GM18907 (cell line): ENCODE results near the gene ZNF710.

ENCODE experiments used
- ATAC-seq: cut with Tn5 transposase; IDR thresholded peaks from one replicate; pipeline ENCODE4 v1.9.1; 2021; ENCODE audit warnings: mild to moderate bottlenecking, moderate library complexity; ENCODE audit not compliant: unreplicated experiment

The ZNF710 gene

DNA sequence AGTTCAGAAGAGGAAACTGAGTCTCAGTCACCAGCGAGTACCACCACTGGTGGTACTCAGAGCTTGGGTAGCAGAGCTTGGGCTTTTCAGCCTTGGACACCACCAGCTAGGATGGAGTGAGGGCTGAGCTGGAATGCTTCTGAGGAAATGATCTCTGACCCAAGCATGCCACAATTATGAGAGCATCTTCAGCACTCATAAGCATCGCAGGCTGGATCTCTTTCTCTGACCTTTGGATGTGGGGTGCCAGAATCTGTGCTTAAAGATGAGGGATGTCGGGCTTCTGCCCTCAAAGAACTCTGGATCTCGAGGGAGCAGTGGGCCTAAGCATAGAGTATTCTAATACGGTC lies 36.4 kb downstream of the ZNF710 start:
- no peak for ATAC-seq

DNA sequence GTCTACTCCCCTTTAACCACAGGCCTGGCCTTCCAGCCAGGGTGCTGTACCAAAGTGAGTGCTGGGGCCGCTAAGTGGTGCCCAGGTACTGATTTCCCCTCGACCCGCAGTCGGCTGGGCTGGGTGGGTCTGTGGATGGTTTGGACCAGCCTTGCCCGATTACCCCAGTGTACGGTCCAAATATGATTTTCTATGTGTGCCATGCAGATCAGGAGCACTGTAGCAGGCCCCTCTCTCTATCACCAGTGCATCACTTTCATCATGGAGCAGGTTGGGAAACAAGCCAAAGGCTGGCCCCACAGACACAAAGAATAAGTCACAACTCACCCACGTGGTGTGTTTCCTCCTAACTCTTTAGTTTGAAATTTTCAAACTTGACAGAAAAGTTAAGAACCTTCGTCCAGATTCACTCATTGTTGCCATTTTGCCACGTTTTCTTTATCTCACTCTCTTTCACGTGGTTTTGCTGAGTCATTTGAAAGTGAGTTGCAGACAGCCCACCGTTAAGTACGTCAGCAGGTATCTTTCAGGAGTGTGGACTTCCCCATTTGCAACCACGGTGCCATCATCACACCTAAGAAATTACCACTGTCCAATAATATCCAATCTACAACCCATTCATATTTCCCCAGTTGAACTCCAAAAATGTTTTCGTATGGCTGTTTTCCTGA lies 37.0 kb downstream of the ZNF710 start:
- ATAC-seq = peak; percentile 60

DNA sequence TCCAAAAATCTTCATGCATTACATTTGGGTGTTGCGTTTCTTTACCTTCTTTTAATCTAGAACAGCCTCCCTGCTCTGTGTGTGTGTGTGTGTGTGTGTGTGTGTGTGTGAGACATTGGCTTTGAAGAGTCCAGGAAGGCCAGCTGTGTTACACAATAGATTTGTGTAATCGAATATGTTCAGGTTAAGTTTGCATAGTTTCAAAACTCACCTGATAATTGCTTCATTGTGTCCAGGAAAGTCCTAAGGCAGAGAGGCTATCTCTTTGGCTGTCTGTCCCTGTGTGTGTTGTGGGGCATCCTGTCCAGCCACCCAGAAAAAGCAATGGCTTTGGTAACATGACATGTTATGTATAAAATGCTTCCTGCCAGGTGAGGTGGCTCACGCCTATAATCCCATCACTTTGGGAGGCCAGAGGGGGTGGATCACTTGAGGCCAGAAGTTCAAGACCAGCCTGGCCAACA lies 37.5 kb downstream of the ZNF710 start:
- ATAC-seq = no peak

DNA sequence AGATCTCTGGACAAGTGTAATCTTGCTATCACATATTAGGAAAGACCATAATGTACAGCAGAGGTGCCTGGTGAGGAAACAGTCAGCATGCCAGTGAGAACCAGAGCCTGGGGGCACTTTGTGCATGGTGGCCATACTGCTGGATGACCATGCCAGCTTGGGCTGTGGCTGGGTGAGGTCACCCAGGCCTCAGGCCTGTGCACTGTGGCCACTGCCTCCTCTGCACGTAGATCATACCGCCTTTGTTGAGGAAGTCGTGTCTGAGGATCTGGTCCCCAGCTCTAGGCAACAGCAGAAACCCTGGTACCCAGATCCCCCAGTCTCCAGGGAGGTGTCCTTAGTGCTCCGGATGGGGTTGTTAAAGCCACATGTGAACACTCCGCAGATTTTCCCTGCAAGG lies 38.9 kb downstream of the ZNF710 start:
- ATAC-seq = no peak

DNA sequence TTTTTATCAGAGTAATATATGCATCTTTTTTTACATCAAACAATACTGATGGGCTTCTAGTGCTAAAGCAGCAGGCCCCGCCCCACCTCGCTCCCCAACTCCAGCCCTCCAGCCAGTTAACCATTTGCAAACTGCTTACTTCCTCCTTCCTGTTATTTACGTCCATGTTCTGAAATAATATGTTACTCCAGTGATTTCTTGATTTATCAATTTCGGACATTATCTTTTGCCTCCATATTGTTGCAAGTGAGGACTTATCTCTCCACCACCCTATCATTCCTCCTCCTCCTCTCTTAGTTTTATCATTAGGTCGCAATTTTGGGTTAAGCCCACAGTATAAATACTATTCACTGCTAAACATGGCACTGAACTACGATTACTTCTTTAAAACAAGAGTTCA lies 39.5 kb downstream of the ZNF710 start:
- ATAC-seq = no peak

DNA sequence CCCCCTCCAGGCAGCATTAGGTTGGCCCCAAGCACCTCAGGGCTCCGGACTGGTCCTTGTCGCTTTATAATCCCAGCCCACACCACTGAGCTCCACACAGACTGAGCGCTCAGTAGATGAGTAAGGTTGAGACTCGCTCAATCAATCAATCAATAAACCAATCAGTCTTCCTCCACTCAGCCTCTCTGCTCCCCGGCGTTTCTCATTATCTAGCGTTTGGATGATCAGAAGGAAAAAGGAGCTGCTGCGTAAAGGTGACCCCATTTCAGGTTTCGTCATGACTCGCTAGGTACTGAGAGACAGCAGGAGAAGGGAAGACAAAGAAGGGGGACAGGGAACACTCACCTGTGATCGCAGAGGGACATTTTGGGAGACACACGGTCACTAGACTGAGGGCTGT lies 41.2 kb downstream of the ZNF710 start:
- no peak for ATAC-seq

DNA sequence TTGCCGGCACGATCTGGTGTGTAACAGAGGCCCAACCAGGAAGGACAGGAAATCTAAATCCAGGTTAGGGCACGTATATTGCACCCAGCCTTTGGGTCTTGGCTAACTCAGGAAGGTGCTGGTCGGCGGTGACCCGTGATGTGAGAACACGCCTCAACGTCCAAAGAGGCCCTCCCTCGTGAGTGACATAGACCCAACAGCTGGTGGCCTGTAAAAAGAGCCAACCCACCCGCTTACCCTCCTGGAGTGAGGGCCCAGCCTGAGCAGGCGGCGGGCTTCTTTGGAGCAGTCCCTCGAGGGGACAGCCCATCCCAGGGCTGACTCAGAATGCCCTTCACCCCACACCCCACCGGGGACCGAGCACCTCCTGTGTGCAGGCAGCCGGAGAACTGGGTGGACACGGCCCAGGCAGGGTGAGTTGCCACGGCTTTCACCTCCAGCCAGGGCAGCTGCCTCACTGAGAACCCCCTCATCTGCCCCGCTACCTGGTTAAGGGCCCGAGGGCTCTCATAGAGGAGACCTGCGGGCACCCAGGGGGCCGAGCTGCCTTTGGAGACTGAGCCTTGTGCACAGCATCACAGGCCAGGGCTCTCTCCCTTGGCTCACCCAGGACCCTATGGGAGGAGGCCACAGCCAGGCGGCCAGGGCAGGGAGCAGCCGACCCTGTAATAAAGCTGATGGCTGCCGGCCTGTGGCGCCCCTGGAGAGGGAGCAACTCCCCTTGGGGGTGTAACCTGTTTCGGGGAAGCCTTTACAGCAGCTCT lies 41.8 kb downstream of the ZNF710 start:
- ATAC-seq = no peak

DNA sequence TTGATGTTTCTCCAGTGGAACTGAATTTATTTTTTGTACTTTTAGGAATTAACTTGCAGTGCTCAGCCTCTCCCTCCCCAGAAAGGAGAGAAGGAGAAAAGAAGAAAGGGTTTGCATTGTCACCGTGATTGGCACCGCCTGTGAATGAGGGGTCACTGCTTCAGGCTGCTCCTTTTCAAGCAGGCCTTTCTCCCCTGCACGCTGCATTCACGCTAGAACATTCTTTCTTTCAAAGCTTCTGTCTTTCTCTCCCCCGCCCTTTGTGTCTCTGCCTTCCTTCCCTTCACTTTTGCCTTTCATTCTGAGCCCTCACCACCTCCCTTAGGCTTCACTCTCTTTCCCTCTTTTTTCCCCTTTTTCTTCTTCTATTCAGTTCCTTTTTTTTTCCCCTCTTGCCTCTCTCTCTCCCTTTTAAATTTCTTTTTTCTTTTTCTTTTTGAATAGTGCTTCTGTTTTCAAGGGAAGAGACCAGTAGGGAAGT lies 42.4 kb downstream of the ZNF710 start:
- ATAC-seq = no peak

DNA sequence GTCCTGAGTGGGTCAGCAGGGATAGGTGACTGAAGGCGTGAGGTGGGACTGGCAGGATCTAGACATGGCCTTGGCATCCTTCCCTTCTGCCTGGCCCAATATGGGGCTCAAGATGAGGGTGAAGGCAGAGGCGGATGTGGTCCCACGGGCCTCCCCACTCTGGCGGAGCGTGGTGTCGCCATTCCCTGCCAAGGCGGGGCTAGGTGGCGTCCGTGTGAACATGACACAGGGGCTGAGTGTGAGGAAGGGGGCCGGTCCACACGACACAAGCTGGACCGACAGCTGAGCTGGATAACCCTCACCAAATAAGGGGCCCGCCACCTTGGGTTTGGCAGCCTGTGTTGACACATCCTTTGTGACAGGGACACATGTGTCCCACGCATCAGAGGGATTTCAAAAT lies 43.1 kb downstream of the ZNF710 start:
- ATAC-seq = no peak

DNA sequence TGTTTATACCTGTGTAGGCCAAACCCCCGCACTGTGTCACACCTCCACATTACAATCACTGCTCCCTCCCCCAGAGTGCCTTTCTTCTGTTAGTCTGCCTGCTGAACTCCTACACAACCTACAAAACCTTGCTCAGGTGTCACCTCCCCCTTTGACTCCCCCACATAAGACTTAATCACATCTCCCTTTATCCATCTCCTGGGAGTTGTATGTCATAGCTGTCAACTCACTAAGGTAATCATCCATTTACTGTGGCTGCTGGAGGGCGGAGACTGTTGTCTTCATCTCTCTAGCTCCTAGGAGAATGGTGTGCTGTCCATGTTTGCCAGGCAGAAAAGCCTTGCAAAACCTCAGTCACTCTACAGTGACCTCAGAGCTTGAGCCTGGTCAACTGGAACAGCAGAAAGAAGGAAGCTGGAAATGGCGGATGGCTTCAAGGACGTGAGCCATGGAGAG lies 43.8 kb downstream of the ZNF710 start:
- ATAC-seq = no peak

DNA sequence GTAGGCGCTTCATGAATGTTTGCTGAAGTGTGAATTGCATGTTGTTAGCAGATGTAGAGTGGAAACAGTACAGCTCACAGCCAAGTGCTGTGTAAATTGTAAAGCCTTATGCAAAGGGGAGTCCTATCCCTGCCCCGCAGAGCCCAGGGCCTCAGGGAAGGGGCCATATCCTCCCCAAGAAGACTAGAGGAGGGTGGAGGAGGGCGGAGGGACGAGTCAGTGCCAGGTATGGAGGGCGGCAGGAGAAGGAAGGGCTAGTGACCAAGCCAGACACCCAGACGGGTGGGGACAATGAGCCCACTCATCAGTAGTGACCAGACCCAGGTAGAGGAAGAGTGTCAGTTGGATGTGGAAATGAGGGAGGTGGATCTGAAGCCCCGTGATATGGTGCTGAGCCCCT lies 45.2 kb downstream of the ZNF710 start:
- no peak for ATAC-seq

DNA sequence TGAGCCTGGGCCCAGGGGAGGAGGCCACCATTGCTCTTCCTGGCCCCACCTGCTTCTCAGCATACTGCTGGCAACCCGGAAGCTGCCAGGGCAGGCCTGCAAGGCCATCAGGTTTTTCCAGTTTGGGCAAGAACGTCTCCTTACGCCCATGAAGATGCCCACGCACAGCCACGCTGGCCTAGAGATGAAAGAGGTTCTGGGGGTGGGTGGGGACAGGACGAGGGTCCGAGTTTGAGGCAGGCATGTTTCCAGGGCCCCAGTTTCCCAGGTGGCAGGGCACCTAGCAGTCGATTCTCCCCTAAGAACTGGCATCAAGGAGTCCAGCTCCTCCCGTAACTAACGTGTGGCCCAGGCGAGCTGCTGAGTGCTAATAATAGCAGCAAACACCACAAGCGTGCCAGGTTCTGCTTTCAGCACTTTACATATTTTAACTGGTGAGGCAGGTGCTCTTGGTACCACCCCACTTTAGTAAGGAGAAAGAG lies 45.8 kb downstream of the ZNF710 start:
- no peak for ATAC-seq

DNA sequence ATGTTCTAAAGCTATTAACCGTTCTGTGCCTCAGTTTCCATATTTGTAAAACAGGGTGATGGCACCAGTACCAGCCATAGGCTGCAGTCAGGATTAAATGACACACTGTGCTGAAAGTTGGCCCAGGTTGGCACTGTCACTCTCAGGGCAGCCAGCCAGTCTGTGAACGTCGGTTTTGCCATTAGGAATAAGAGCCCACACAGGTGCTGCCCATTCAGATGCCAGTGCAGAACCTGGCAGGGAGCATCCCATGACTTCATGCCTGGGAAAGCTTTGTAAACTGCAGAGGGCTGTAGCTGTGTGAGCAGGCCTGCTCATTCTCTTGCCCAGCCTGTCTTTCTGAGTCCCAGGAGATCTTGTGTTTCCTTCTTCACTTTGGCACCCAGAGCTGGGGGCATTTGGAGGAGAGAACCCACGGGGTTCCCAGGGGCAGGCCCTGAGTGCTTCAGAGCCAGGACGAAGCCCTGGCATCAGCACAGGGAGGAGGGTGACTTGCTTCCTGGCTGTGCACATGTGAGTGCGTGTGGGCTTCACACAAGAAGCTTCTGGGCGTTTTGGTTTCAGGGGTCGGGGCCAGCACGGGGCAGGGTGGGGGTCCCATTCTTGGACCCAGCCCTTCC lies 46.9 kb downstream of the ZNF710 start:
- ATAC-seq = no peak

DNA sequence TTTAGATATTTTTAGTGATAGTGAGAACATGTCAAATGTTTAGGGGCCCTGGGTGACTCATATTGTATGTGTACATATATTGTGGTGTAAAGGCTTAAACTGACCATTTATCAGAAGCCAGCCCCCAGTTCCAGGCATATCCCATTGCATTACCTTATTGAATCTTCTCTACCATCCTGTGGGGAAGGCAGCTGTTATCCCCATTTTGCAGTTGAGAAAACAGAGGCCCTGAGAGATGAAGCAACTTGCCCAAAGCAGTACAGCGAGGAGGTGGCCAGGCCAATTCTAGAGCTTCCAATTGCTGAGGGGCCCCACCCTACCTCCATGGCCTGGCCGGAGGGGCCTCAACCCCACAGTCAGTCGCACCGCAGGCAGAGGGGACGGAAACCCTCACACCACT lies 47.9 kb downstream of the ZNF710 start:
- no peak for ATAC-seq

DNA sequence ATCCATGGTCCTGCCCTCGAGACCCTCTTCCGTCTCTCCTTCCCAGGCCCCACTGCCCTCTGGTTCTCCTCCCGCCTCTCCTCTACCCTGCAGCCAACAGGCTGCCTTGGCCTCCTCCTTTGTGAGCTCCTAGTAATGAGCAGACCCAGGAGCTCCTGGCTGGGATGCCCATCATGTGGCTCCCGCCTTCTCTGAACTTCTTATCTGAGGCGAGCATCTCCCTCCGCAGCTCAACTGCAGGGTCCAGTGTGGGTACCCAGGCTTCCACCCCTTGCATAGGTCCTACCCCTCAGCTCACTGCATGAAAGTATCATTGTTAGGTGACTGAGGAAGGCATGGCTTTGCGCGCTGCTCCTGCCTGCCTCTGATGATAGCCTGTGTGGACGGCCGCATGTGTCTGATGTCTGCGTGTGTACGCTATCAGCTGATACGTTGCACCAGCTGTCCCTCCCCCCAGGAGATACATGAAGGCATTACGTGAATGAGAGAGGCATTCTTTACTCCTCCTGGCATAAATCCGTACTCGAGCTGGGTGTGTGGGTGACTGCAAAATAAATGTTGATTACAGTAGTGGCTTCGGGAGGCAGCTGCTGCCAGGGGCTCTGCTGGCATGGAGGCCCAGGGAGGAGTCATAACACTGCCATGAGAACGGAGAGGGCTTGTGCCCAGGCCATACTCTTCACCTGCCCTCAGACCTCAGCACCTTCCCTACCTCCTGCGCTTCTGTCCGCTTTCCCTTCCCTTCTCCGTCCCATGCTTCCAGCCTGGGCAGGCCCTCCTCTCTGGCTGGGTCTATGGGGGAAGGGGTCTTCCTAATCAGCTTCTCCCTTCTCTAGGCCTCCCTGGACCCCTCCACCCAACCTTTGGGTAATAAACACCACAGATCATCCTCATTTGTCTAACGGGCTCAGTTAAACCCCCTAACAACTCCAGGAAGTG lies 48.8 kb downstream of the ZNF710 start:
- no peak for ATAC-seq

DNA sequence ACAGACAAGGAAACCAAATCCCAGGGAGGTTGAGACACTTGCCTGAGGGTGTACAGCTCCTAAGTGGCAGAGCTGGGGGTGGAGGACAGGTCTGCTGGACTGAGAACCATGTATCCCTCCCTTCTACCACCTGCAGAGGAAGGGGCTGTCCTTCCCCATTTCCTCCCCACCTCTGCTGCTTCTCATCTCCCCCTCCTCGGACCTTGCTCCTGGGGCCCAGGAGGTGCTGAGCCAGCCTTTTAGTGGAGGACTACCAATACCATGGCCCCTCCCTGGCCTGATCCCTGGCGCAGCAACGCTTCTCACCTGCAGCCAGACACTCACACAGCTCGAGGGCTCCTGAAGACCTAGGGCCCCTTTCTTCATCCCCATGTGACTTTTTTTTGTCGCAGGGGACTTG lies 50.8 kb downstream of the ZNF710 start:
- ATAC-seq = no peak

DNA sequence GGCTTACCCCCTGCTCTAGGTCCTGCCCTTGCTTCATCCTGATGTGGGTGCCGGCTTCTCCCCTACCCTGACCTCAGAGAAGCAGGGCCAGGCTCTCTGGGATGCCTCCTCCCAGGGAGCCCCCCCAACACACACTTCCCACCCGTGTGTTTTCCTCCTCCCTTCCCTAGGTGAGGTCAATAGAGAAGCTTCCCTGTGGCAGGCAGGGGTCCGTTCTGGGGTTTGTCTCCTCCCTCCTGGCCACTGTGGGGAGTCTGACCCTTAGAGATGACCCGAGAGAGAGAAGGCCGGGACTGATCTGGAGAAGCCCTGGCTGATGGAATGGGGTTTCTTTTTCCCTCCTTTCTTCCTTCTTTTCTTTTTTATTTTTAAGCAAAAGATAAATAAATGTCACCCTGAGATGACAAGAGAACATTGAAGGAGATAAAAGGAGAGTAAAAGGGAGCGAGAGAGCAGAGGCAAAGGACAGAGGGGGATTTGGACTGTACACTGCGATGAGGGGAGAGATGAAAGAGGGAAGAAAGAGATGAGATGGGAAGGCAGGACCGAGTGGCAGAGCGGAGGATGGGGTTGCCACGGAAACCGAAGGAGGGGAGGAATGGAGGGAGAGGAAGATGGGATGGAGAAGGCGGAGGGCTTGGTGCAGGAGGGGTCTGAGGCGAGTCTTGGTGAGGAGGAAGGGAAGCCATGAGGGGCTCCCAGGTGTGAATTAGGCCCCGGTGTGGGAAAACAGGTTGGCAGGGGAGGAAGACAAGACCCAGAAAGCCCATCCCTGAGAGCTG lies 52.8 kb downstream of the ZNF710 start:
- no peak for ATAC-seq

DNA sequence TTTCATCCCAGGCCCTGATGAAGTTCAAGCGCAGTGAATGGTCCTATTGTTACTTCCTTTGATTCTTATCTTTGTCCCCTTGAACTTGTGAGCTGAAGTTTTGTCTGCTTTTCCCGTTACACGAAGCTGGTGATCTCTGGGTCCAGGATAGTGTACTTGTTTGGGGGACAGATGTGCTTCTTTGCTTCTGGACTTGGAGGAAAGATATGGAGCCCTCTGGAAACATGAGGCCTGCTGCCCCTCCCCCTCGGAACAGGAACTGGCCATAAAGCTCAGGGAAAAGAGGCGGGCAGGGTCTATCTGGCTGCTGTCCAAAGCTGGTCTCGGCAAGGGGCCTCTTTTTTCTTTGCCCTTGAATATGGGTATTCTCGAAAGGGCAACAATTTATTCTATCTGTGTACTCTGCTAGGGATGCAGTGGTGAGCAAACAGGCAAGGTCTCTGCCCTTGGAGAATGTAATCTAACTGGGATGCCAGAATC lies 53.5 kb downstream of the ZNF710 start:
- no peak for ATAC-seq

DNA sequence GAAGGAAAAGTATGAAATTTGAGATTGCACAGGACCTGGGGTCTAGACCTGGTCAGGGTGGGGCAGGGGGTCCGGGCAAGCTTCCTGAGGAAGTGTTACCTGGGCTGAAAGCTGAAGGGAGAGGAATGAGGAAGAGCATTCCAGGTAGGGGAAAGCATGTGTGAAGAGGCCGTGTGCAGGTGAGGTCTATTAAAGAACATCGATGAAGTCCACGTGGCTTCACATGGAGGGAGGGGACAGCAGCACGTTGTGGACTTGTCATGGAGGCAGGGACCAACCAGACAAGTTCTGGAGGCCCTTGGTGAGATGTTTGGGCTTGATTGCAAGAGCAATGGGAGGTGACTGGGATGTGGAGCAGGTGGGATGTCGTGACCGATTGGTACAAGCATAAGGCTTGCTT lies 54.1 kb downstream of the ZNF710 start:
- no peak for ATAC-seq

DNA sequence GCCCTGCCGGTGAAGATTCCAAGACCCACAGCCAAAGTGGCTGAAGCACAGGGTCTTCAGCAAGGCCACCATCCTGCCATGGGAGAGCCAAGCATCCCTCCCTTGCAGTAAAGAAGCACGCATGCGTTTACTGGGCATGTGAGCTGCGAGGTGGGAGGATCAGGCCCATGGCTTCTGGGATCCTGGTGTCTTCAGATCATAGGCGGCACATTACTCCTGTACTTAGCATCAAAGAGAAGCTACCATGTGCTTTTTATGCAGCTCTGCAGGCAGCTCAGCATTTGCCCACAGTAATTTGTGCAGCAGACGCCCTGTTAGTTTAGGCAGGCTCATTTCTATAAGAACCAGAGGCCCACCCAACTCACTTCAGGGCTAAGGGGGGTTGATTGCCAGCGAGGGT lies 55.4 kb downstream of the ZNF710 start:
- ATAC-seq = no peak
